Mammary epithelial cell (primary cell): ENCODE results near the gene RPA4.

Experiments used
- EZH2 ChIP-seq: IDR thresholded peaks from 2 replicates; pipeline ENCODE4 v1.6.1; 2012; ENCODE audit warnings: low read length, inconsistent platforms, borderline replicate concordance
- TF ChIP-seq, protein P1 (sequence below), 2 donors: IDR thresholded peaks in 1 of 2; conservative IDR thresholded peaks in 1 of 2; 2 replicates each; pipeline ENCODE4 v1.5.1; 2011 to 2012; ENCODE audit warnings: inconsistent platforms in 2 of 2, low read length in 2 of 2, mild to moderate bottlenecking in 2 of 2, control low read depth in 1 of 2, low read depth in 1 of 2; ENCODE audit not compliant: insufficient read depth in 1 of 2; ENCODE audit errors: extremely low read depth in 1 of 2

- TF ChIP-seq, protein P1, sequence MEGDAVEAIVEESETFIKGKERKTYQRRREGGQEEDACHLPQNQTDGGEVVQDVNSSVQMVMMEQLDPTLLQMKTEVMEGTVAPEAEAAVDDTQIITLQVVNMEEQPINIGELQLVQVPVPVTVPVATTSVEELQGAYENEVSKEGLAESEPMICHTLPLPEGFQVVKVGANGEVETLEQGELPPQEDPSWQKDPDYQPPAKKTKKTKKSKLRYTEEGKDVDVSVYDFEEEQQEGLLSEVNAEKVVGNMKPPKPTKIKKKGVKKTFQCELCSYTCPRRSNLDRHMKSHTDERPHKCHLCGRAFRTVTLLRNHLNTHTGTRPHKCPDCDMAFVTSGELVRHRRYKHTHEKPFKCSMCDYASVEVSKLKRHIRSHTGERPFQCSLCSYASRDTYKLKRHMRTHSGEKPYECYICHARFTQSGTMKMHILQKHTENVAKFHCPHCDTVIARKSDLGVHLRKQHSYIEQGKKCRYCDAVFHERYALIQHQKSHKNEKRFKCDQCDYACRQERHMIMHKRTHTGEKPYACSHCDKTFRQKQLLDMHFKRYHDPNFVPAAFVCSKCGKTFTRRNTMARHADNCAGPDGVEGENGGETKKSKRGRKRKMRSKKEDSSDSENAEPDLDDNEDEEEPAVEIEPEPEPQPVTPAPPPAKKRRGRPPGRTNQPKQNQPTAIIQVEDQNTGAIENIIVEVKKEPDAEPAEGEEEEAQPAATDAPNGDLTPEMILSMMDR (conservative IDR thresholded peaks at IDR 0.05 in 1 of 2, IDR thresholded peaks at IDR 0.05 in 1 of 2; ENCODE audit: extremely low read depth in 1 of 2, insufficient read depth in 1 of 2, low read depth in 1 of 2, low read length in 2 of 2), result no peak
- no peak for TF ChIP-seq EZH2
Measured at GRCh38 chrX:96918864-96919263, 35.2 kb downstream of the RPA4 start.
